Left ventricle myocardium inferior (tissue), 1 donor: Measurements from ENCODE around the gene ERMARD. TPM values are rescaled to one million over a fixed set of nuclear protein-coding genes. Genes with fewer than 3 reads are reported as not detected.
A peak's percentile ranks its signal among the peaks of the same experiment; 100 is the strongest.

Source experiments
- DNase-seq: peaks from one replicate; pipeline ENCODE4 v3.0.0-alpha.2; 2020
- H3K27ac ChIP-seq: fragments of 200-600 bp; replicated peaks from 2 replicates; pipeline ENCODE4 v1.8.0; 2021
- H3K27me3 ChIP-seq: fragments of 200-600 bp; 2 replicates; pipeline ENCODE4 v1.8.0; 2021; ENCODE audit warnings: low read depth
- H3K36me3 ChIP-seq: fragments of 200-600 bp; 2 replicates; pipeline ENCODE4 v1.8.0; 2021
- H3K4me1 ChIP-seq: fragments of 200-600 bp; 2 replicates; pipeline ENCODE4 v1.8.0; 2021
- H3K4me3 ChIP-seq: fragments of 200-600 bp; 2 replicates; pipeline ENCODE4 v1.8.0; 2021; ENCODE audit warnings: mild to moderate bottlenecking, moderate library complexity
- H3K9me3 ChIP-seq: fragments of 200-600 bp; replicated peaks from 2 replicates; pipeline ENCODE4 v1.8.0; 2021
- CTCF ChIP-seq: fragments of 200-600 bp; IDR thresholded peaks from 2 replicates; pipeline ENCODE4 v1.8.0; 2021; ENCODE audit warnings: antibody characterized with exemption, mild to moderate bottlenecking, borderline replicate concordance
- intact Hi-C: fragments of 100-400 bp; cut with micrococcal nuclease; formaldehyde crosslinking; loops from one replicate; pipeline ENCODE4 v1.11.0; 2022
- long read RNA-seq: library from polyadenylated mRNA; unstranded; transcript quantifications from one replicate; pipeline ENCODE4 v2.0.0, GENCODE V29; 2021
- total RNA-seq: library from RNA; stranded (reverse); fragmentation: NEBNext Ultra II Directional; extraction: Animal tissue kit (Norgen Biotek cat#: 25700); gene quantifications from one replicate; pipeline ENCODE4 v1.2.1, GENCODE V29; 2021
- donor health status: DM: no; HTN: yes; CAD: no; lungs with severe emphysema.

ERMARD gene
- 9.3 TPM for total RNA-seq
- long read RNA-seq, transcript ERMARD-203 (18 exons, 2,141 nt), result major isoform, 8 of 16 reads
- long read RNA-seq, partial matches to known transcripts, result 3 of 16 reads
- long read RNA-seq, other reads (novel, unspliced or antisense), result 5 of 16 reads

GRCh38 chr6:169751242-169752073, at the start of gene ERMARD, which contains the start of gene DYNLT2:
Gene ERMARD, plus strand, starts transcription at chr6:169751622. Its CDS starts 36 bp downstream, at chr6:169751658.
Gene DYNLT2, minus strand, starts transcription at chr6:169751572. Its CDS starts 114 bp downstream, at chr6:169751458.
- TF ChIP-seq CTCF, result peak; percentile 56
- Histone ChIP-seq H3K4me1 (peaks cover 34% of the 10 kb centered on the region), H3K36me3 (peaks cover under 1% of the 10 kb centered on the region), H3K4me3 (peak within 1 kb of the TSS; percentile 89), H3K27me3 (no peaks in the 10 kb centered on the region), H3K27ac (peak within 1 kb of the TSS; percentile 96), H3K9me3 (no peaks in the 10 kb centered on the region)
- intact Hi-C loops, result no loop called here
- DNase-seq, result peak; percentile 93

- DNase-seq, result peak; percentile 96
- Histone ChIP-seq H3K27me3 (no peaks in the 10 kb centered on the region), H3K4me1 (peaks cover 59% of the 10 kb centered on the region), H3K4me3 (peak within 1 kb of the TSS; percentile 96), H3K9me3 (no peaks in the 10 kb centered on the region), H3K36me3 (peaks cover 14% of the 10 kb centered on the region), H3K27ac (peak within 1 kb of the TSS; percentile 96)
- TF ChIP-seq CTCF, result peak; percentile 14
- intact Hi-C loops, result no loop called here
These were observed 49.2 kb upstream of the ERMARD start, which contains the start of the genes C6orf120 and WDR27 for GRCh38 chr6:169701954-169702839. Gene C6orf120, plus strand, starts transcription at chr6:169702126. Its CDS starts 334 bp downstream, at chr6:169702460. Gene WDR27, minus strand, starts transcription at chr6:169702029. Its CDS starts 13,024 bp downstream, at chr6:169689005.

GRCh38 chr6:169702840-169703246, 48.6 kb upstream of the ERMARD start:
- peak overlapping the region; percentile 96 for H3K4me3 ChIP-seq
- H3K4me1 ChIP-seq, result peaks cover 61% of the 10 kb centered on the region
- TF ChIP-seq CTCF, result no peak
- H3K9me3 ChIP-seq, result no peaks in the 10 kb centered on the region
- no peak for DNase-seq
- intact Hi-C loops, result no loop called here
- peaks cover 17% of the 10 kb centered on the region for H3K36me3 ChIP-seq
- H3K27ac ChIP-seq, result peak overlapping the region; percentile 96
- no peaks in the 10 kb centered on the region for H3K27me3 ChIP-seq

- H3K4me1 ChIP-seq, result peaks cover 39% of the 10 kb centered on the region
- no peak overlapping the region for H3K27ac ChIP-seq
- no peak overlapping the region for H3K4me3 ChIP-seq
- intact Hi-C loops, result no loop called here
- peaks cover 55% of the 10 kb centered on the region for H3K36me3 ChIP-seq
- H3K9me3 ChIP-seq, result no peaks in the 10 kb centered on the region
- no peaks in the 10 kb centered on the region for H3K27me3 ChIP-seq
- no peak for DNase-seq
- no peak for TF ChIP-seq CTCF
These were observed 43.6 kb upstream of the ERMARD start for GRCh38 chr6:169707772-169708171.

- no peak for TF ChIP-seq CTCF
- Histone ChIP-seq H3K27ac (no peak overlapping the region), H3K4me3 (no peak overlapping the region), H3K36me3 (peaks cover 70% of the 10 kb centered on the region), H3K4me1 (peaks cover 24% of the 10 kb centered on the region), H3K27me3 (no peaks in the 10 kb centered on the region), H3K9me3 (no peaks in the 10 kb centered on the region)
- DNase-seq, result no peak
- intact Hi-C loops, result no loop called here
These were observed 42.1 kb upstream of the ERMARD start for GRCh38 chr6:169709293-169709692.
